Mucosa of stomach (tissue), 1 donor: ENCODE data around the gene RERE.

Source experiments
- H3K27me3 ChIP-seq: one replicate; pipeline ENCODE4 v1.7.0; 2013; ENCODE audit warnings: mild to moderate bottlenecking, low read length; ENCODE audit not compliant: control insufficient read depth, insufficient read depth
- H3K36me3 ChIP-seq: one replicate; pipeline ENCODE4 v1.7.0; 2013; ENCODE audit warnings: low read length; ENCODE audit not compliant: control insufficient read depth, insufficient read depth
- H3K4me1 ChIP-seq: one replicate; pipeline ENCODE4 v1.7.0; 2013; ENCODE audit warnings: mild to moderate bottlenecking, low read length; ENCODE audit not compliant: control insufficient read depth, insufficient read depth
- H3K4me3 ChIP-seq: one replicate; pipeline ENCODE4 v1.7.0; 2013; ENCODE audit warnings: low read length
- H3K9ac ChIP-seq: one replicate; pipeline ENCODE4 v1.7.0; 2013; ENCODE audit warnings: mild to moderate bottlenecking, low read length, moderate library complexity
- H3K9me3 ChIP-seq: one replicate; pipeline ENCODE4 v1.7.0; 2013; ENCODE audit warnings: mild to moderate bottlenecking, low read length, moderate library complexity; ENCODE audit not compliant: control insufficient read depth
- donor health status: Pancreatic carcinoma.

The RERE gene

GRCh38 chr1:8481650-8482380, 335.6 kb downstream of the RERE start:
- Histone ChIP-seq H3K9ac (no peak overlapping the region), H3K4me3 (no peak overlapping the region), H3K36me3 (no peaks in the 10 kb centered on the region), H3K4me1 (peaks cover 6% of the 10 kb centered on the region), H3K27me3 (no peaks in the 10 kb centered on the region), H3K9me3 (no peaks in the 10 kb centered on the region)

DNA sequence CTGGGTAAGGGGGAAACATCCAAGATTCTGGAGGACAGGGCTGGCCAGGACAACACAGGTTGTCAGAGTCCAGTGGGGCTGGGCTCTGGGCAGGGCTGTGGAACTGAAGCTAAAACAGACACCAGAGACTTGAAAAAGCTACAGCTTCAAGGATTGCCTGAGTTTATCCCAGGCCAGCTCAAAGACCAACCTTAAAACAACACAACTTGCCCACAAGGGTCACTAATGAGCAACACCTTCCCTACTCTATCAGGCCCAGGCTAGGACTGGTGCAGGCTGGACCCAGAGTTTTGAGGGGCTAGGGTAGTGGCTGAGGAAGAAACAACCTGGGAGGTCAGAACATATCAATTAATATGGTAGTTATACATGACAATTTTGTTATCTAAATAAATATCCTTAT, 338.9 kb downstream of the RERE start:
- Histone ChIP-seq H3K9ac (no peak overlapping the region), H3K9me3 (no peaks in the 10 kb centered on the region), H3K4me1 (peaks cover 6% of the 10 kb centered on the region), H3K4me3 (no peak overlapping the region), H3K36me3 (no peaks in the 10 kb centered on the region), H3K27me3 (no peaks in the 10 kb centered on the region)

- peaks cover 4% of the 10 kb centered on the region for H3K4me1 ChIP-seq
Measured at GRCh38 chr1:8477983-8478362, 339.5 kb downstream of the RERE start.

DNA sequence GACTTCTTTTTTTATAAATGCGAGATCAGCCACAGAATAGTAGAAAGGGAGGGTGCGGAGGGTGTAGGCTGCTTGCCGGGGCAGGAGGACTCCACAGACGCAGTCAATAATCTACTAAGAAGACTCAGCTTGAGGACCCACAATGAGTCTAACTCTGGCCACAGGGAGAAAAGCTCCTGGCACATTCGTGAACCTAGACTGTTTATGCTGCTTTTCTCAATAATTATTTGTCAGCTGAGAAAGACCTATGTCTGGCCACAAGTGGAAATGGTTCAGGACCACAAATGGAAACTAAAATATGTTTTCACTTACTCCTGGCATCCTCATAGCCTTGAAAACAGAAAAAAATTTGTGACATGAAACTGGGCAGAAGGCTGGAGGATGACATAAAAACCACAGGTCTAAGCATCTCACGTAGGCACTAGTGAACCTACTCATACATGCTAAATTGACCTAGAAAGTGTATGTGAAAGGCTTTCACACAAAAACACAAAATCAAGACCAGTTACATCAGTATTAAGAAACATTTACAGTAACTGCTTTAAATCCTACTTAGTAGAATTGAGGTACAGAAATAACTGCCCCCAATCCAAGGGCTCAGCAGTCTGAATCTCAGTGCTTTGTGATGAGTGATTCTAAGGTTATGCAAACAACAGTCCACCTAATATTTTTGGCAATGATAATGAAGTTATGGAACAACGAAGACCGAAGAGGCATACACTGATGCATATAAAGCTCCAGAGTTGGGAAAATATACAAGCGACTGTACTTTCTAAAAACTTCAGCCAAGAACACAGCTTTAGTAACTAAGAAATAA, 340.1 kb downstream of the RERE start:
- Histone ChIP-seq H3K27me3 (no peaks in the 10 kb centered on the region), H3K4me1 (no peaks in the 10 kb centered on the region), H3K36me3 (no peaks in the 10 kb centered on the region), H3K4me3 (no peak overlapping the region), H3K9me3 (no peaks in the 10 kb centered on the region), H3K9ac (no peak overlapping the region)

More at GRCh38 chr1:8477983-8478362, 339.5 kb downstream of the RERE start:
- H3K4me3 ChIP-seq = no peak overlapping the region
- no peaks in the 10 kb centered on the region for H3K9me3 ChIP-seq
- H3K27me3 ChIP-seq = no peaks in the 10 kb centered on the region
- H3K9ac ChIP-seq = no peak overlapping the region
- no peaks in the 10 kb centered on the region for H3K36me3 ChIP-seq

GRCh38 chr1:8476006-8476405, 341.4 kb downstream of the RERE start:
- no peaks in the 10 kb centered on the region for H3K4me1 ChIP-seq
- H3K9me3 ChIP-seq = no peaks in the 10 kb centered on the region
- no peak overlapping the region for H3K9ac ChIP-seq
- no peaks in the 10 kb centered on the region for H3K36me3 ChIP-seq
- no peak overlapping the region for H3K4me3 ChIP-seq
- no peaks in the 10 kb centered on the region for H3K27me3 ChIP-seq

DNA sequence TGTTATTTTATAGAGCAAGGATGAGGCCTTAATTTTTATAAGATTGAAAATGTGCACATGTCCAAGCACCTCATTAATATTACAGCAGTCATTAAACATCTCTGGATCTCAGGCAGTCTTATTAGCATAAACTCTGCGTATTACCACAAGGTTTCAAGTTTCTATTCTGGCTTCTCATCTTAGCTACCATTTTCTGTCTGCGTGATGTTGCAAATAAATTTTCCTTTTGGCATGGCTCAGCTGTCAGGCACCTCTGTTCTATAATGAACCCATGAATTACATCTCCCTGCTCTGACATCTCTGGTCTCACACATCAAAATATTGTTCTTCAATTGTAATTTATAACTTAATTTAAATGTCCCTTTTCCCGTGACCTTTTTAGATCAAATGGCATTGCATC, 343.1 kb downstream of the RERE start:
- no peak overlapping the region for H3K4me3 ChIP-seq
- H3K9ac ChIP-seq = no peak overlapping the region
- H3K4me1 ChIP-seq = no peaks in the 10 kb centered on the region
- H3K9me3 ChIP-seq = no peaks in the 10 kb centered on the region
- H3K36me3 ChIP-seq = no peaks in the 10 kb centered on the region
- no peaks in the 10 kb centered on the region for H3K27me3 ChIP-seq

DNA sequence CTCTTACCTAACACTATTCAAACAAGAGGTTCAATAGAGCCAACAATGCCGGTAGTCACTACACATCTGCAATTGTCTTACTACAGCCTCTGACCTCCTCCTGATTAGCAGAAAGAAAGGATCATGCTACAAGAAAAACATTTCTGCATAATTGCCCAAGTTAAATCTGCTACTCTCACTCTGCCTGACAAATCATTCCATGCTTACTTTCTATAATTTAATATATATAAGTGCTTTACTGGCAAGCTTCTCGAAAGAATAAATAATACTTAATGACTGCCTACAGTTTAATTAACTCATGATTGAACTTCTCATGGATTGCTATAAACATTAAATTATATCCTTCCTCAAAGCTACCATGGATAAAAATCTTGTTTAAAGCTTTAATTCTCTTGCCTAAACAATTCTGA, 343.5 kb downstream of the RERE start:
- Histone ChIP-seq H3K4me3 (no peak overlapping the region), H3K9ac (no peak overlapping the region), H3K36me3 (no peaks in the 10 kb centered on the region), H3K9me3 (no peaks in the 10 kb centered on the region), H3K4me1 (no peaks in the 10 kb centered on the region), H3K27me3 (no peaks in the 10 kb centered on the region)

GRCh38 chr1:8473121-8473875, 344.1 kb downstream of the RERE start:
- H3K9ac ChIP-seq = no peak overlapping the region
- H3K4me1 ChIP-seq = no peaks in the 10 kb centered on the region
- no peaks in the 10 kb centered on the region for H3K36me3 ChIP-seq
- H3K27me3 ChIP-seq = no peaks in the 10 kb centered on the region
- no peaks in the 10 kb centered on the region for H3K9me3 ChIP-seq
- H3K4me3 ChIP-seq = no peak overlapping the region

DNA sequence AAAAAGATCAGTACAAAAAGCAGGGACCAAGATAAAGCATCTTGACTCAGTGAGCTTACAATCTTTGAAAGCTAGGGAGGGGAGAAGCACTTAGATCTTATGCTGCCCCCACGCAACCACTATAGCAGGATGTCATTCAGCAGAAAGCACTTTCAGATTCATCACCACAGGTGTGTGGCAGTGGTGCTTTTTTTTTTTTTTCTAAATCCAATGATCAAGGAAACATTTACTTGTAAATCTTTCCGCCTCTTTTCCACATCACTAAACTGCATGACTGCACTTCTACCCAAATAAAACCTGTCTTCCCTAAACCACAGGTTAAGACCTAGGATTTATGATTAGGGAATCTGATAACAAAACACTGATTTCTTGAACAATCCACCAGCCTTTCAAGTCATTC, 344.8 kb downstream of the RERE start:
- no peak overlapping the region for H3K4me3 ChIP-seq
- H3K9ac ChIP-seq = no peak overlapping the region
- no peaks in the 10 kb centered on the region for H3K27me3 ChIP-seq
- H3K36me3 ChIP-seq = no peaks in the 10 kb centered on the region
- H3K9me3 ChIP-seq = no peaks in the 10 kb centered on the region
- no peaks in the 10 kb centered on the region for H3K4me1 ChIP-seq

GRCh38 chr1:8471451-8471850, 346.0 kb downstream of the RERE start:
- no peak overlapping the region for H3K9ac ChIP-seq
- H3K36me3 ChIP-seq = no peaks in the 10 kb centered on the region
- H3K4me1 ChIP-seq = no peaks in the 10 kb centered on the region
- no peak overlapping the region for H3K4me3 ChIP-seq
- no peaks in the 10 kb centered on the region for H3K27me3 ChIP-seq
- H3K9me3 ChIP-seq = no peaks in the 10 kb centered on the region

DNA sequence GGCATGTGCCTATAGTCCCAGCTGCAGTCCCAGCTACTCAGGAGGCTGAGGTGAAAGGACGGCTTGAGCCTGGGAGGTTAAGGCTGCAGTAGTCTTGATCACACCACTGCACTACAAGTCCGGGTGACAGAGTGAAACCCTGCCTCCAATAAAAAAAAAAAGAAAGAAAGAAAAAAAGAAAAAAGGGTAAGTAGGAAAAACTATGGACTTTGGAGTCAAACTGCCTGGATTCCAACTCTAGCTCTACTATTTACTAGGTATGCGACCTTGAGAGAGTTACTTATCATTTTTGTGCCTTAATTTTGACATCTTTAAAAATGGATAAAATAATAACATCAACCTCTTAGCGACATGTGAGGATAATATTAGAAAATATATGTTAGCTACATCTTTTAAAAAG, 348.7 kb downstream of the RERE start:
- Histone ChIP-seq H3K4me1 (peaks cover 15% of the 10 kb centered on the region), H3K36me3 (no peaks in the 10 kb centered on the region), H3K9me3 (no peaks in the 10 kb centered on the region), H3K4me3 (no peak overlapping the region), H3K9ac (no peak overlapping the region), H3K27me3 (no peaks in the 10 kb centered on the region)

- Histone ChIP-seq H3K4me1 (peaks cover 23% of the 10 kb centered on the region), H3K9ac (no peak overlapping the region), H3K27me3 (no peaks in the 10 kb centered on the region), H3K36me3 (no peaks in the 10 kb centered on the region), H3K4me3 (no peak overlapping the region), H3K9me3 (no peaks in the 10 kb centered on the region)
Measured at GRCh38 chr1:8467308-8467707, 350.1 kb downstream of the RERE start.
